NCI-H1105 (cell line): ENCODE data around the gene ZFTA.
A peak's percentile ranks its signal among the peaks of the same experiment; 100 is the strongest.
"Not testable (repeated sequence)": the region's sequence is repeated elsewhere in the genome, so short reads cannot be mapped to it uniquely, and the experiment has no call there.

Experiments
- DNase-seq: peaks from one replicate; lab custom pipeline; 2025; lab: John Stamatoyannopoulos, UW

Gene ZFTA

GRCh38 chr11:63768237-63769041, at the start of gene ZFTA:
Gene ZFTA (minus strand): TSS chr11:63768775. CDS start chr11:63768622, 153 bp downstream.
- DNase-seq, result peak; percentile 71

GRCh38 chr11:63817758-63818498, 49.4 kb upstream of the ZFTA start:
- no peak for DNase-seq

- DNase-seq, result no peak
These were observed 48.2 kb upstream of the ZFTA start for GRCh38 chr11:63816732-63817131.

GRCh38 chr11:63816166-63816565, 47.6 kb upstream of the ZFTA start:
- DNase-seq, result no peak

GRCh38 chr11:63814383-63814736, 45.8 kb upstream of the ZFTA start:
- DNase-seq, result no peak

GRCh38 chr11:63813563-63814382, 45.2 kb upstream of the ZFTA start:
- DNase-seq, result peak; percentile 28

- DNase-seq, result peak; percentile 78
These were observed 44.5 kb upstream of the ZFTA start, which contains the start of gene SPINDOC for GRCh38 chr11:63813035-63813562. Gene SPINDOC (plus strand): TSS chr11:63813456. CDS start chr11:63813687, 231 bp downstream.

- no peak for DNase-seq
These were observed 42.9 kb upstream of the ZFTA start for GRCh38 chr11:63811522-63811921.

GRCh38 chr11:63810383-63810782, 41.8 kb upstream of the ZFTA start:
- DNase-seq, result not testable (repeated sequence)

GRCh38 chr11:63805844-63806415, 37.4 kb upstream of the ZFTA start:
- no peak for DNase-seq

GRCh38 chr11:63804259-63804658, 35.7 kb upstream of the ZFTA start:
- DNase-seq, result no peak

GRCh38 chr11:63802637-63803414, 34.3 kb upstream of the ZFTA start:
- no peak for DNase-seq

- DNase-seq, result no peak
These were observed 32.3 kb upstream of the ZFTA start for GRCh38 chr11:63800921-63801320.

- no peak for DNase-seq
These were observed 26.5 kb upstream of the ZFTA start for GRCh38 chr11:63795066-63795465.

GRCh38 chr11:63793161-63793560, 24.6 kb upstream of the ZFTA start:
- DNase-seq, result no peak

- no peak for DNase-seq
These were observed 23.1 kb upstream of the ZFTA start for GRCh38 chr11:63791495-63792167.

- DNase-seq, result no peak
These were observed 17.2 kb upstream of the ZFTA start for GRCh38 chr11:63785823-63786222.

- no peak for DNase-seq
These were observed 15.5 kb upstream of the ZFTA start for GRCh38 chr11:63783925-63784592.

GRCh38 chr11:63782749-63783148, 14.2 kb upstream of the ZFTA start:
- DNase-seq, result no peak

GRCh38 chr11:63779039-63779438, 10.5 kb upstream of the ZFTA start:
- no peak for DNase-seq
